Hepatocyte (in vitro differentiated cells): ENCODE data around the gene KAZALD1. TPM values are rescaled to one million over a fixed set of nuclear protein-coding genes. Genes with fewer than 3 reads are reported as not detected.

Experiments
- DNase-seq: peaks from one replicate; pipeline ENCODE4 v3.0.0-alpha.2; 2016; ENCODE audit warnings: low spot score
- H2AFZ ChIP-seq: fragments of 200-600 bp; sonication (generic); 2 replicates; pipeline ENCODE4 v1.6.0; 2016; ENCODE audit warnings: antibody characterized with exemption, mild to moderate bottlenecking
- H3K27ac ChIP-seq: fragments of 200-600 bp; sonication (generic); 2 replicates; pipeline ENCODE4 v1.5.1; 2016; ENCODE audit warnings: mild to moderate bottlenecking
- H3K27me3 ChIP-seq: fragments of 200-600 bp; sonication (generic); 2 replicates; pipeline ENCODE4 v1.6.1; 2016
- H3K36me3 ChIP-seq: fragments of 200-600 bp; sonication (generic); replicated peaks from 2 replicates; pipeline ENCODE4 v1.5.1; 2016; ENCODE audit warnings: low read depth; ENCODE audit not compliant: insufficient read depth
- H3K4me1 ChIP-seq: fragments of 200-600 bp; sonication (generic); 2 replicates; pipeline ENCODE4 v1.5.1; 2016; ENCODE audit warnings: mild to moderate bottlenecking, moderate library complexity; ENCODE audit not compliant: insufficient read depth
- H3K4me2 ChIP-seq: fragments of 200-600 bp; sonication (generic); 2 replicates; pipeline ENCODE4 v1.6.0; 2016
- H3K4me3 ChIP-seq: fragments of 200-600 bp; sonication (generic); 2 replicates; pipeline ENCODE4 v1.5.1; 2016; ENCODE audit warnings: mild to moderate bottlenecking
- H3K79me2 ChIP-seq: fragments of 200-600 bp; sonication (generic); 2 replicates; pipeline ENCODE4 v1.6.0; 2017; ENCODE audit warnings: mild to moderate bottlenecking
- H3K9me2 ChIP-seq: fragments of 200-600 bp; sonication (generic); replicated peaks from 2 replicates; pipeline ENCODE4 v1.6.0; 2017; ENCODE audit warnings: mild to moderate bottlenecking; ENCODE audit not compliant: insufficient read depth
- H3K9me3 ChIP-seq: fragments of 200-600 bp; sonication (generic); 2 replicates; pipeline ENCODE4 v1.5.1; 2016; ENCODE audit warnings: low read depth, mild to moderate bottlenecking
- H4K20me1 ChIP-seq: fragments of 200-600 bp; sonication (generic); 2 replicates; pipeline ENCODE4 v1.6.0; 2016; ENCODE audit warnings: mild to moderate bottlenecking; ENCODE audit not compliant: insufficient read depth, poor library complexity, severe bottlenecking
- CTCF ChIP-seq: fragments of 200-600 bp; sonication (generic); IDR thresholded peaks from 2 replicates; pipeline ENCODE4 v1.5.1; 2016; ENCODE audit warnings: antibody characterized with exemption, mild to moderate bottlenecking; ENCODE audit not compliant: poor library complexity
- EZH2 ChIP-seq: fragments of 200-600 bp; sonication (generic); IDR thresholded peaks from 2 replicates; pipeline ENCODE4 v1.6.1; 2016; ENCODE audit warnings: antibody characterized with exemption, mild to moderate bottlenecking, borderline replicate concordance
- EZH2phosphoT487 ChIP-seq: fragments of 200-600 bp; sonication (generic); IDR thresholded peaks from one replicate; pipeline ENCODE4 v1.6.1; 2018; ENCODE audit warnings: antibody characterized with exemption, mild to moderate bottlenecking, low read depth, moderate library complexity; ENCODE audit not compliant: unreplicated experiment, severe bottlenecking
- WGBS: methylation state at CpG from one replicate; pipeline ENCODE4 v1.1.6; 2016; ENCODE audit warnings: low lambda C conversion rate; ENCODE audit errors: missing lambda C conversion rate; 5-methylcytosine and 5-hydroxymethylcytosine counted together
- polyA plus RNA-seq: library from polyadenylated mRNA; unstranded; fragments of >200 nt; fragmentation: Nextera tagmentation; extraction: Ambion mirVana; gene quantifications from 2 replicates; pipeline ENCODE4 v1.2.1, GENCODE V29; 2016
- total RNA-seq: library from RNA; depleted of rRNA; stranded (reverse); fragments of >200 nt; gene quantifications from 2 replicates; pipeline ENCODE4 v1.2.3, GENCODE V29; 2014

Gene KAZALD1
- total and polyA plus RNA-seq, 2 experiments from 2014 or later, result 18.2 to 31.9 TPM

- H3K79me2 ChIP-seq, result no peaks in the 10 kb centered on the region
- H4K20me1 ChIP-seq, result no peaks in the 10 kb centered on the region
- no peaks in the 10 kb centered on the region for H3K36me3 ChIP-seq
- no peak for DNase-seq
- 85% methylated on average over 5 of the region's 5 CpGs for WGBS
- no peak overlapping the region for H2AFZ ChIP-seq
- no peak overlapping the region for H3K4me3 ChIP-seq
- H3K27ac ChIP-seq, result no peak overlapping the region
- no peaks in the 10 kb centered on the region for H3K9me3 ChIP-seq
- no peak overlapping the region for H3K4me2 ChIP-seq
- peaks cover 76% of the 10 kb centered on the region for H3K27me3 ChIP-seq
- no peaks in the 10 kb centered on the region for H3K9me2 ChIP-seq
- no peaks in the 10 kb centered on the region for H3K4me1 ChIP-seq
- TF ChIP-seq CTCF (no peak), EZH2phosphoT487 (no peak), EZH2 (no peak)
Measured at GRCh38 chr10:101076630-101077029, 14.8 kb downstream of the KAZALD1 start.

GRCh38 chr10:101079874-101080273 is 18.1 kb downstream of the KAZALD1 start:
- no peak overlapping the region for H3K4me3 ChIP-seq
- H4K20me1 ChIP-seq, result no peaks in the 10 kb centered on the region
- H3K4me1 ChIP-seq, result no peaks in the 10 kb centered on the region
- no peaks in the 10 kb centered on the region for H3K9me2 ChIP-seq
- H3K27ac ChIP-seq, result no peak overlapping the region
- no peak overlapping the region for H2AFZ ChIP-seq
- peaks cover 67% of the 10 kb centered on the region for H3K27me3 ChIP-seq
- WGBS, result 68% methylated on average over 1 of the region's 1 CpG
- no peak overlapping the region for H3K4me2 ChIP-seq
- TF ChIP-seq EZH2phosphoT487 (no peak), CTCF (no peak), EZH2 (no peak)
- no peak for DNase-seq
- no peaks in the 10 kb centered on the region for H3K79me2 ChIP-seq
- H3K9me3 ChIP-seq, result no peaks in the 10 kb centered on the region
- no peaks in the 10 kb centered on the region for H3K36me3 ChIP-seq

GRCh38 chr10:101080933-101081931 is 19.4 kb downstream of the KAZALD1 start:
- Histone ChIP-seq H3K27ac (no peak overlapping the region), H3K4me1 (no peaks in the 10 kb centered on the region), H3K4me3 (no peak overlapping the region), H4K20me1 (no peaks in the 10 kb centered on the region), H3K27me3 (peaks cover 67% of the 10 kb centered on the region), H2AFZ (no peak overlapping the region), H3K9me2 (no peaks in the 10 kb centered on the region), H3K9me3 (no peaks in the 10 kb centered on the region), H3K36me3 (no peaks in the 10 kb centered on the region), H3K79me2 (no peaks in the 10 kb centered on the region), H3K4me2 (no peak overlapping the region)
- TF ChIP-seq CTCF, result no peak
- no peak for TF ChIP-seq EZH2
- no peak for TF ChIP-seq EZH2phosphoT487
- 32% methylated on average over 5 of the region's 5 CpGs for WGBS
- DNase-seq, result peak; percentile 49
